ENCODE measurements around the gene CEP162. TPM values are rescaled to one million over a fixed set of nuclear protein-coding genes. Genes with fewer than 3 reads are reported as not detected.

The CEP162 gene
- total and polyA plus RNA-seq, 10 of the 15 experiments (the other 5 are each of a cell fraction or from before 2014, with no cell fraction given): 2.7 to 7.9 (median 4.5) TPM

- TF ChIP-seq, protein P1, sequence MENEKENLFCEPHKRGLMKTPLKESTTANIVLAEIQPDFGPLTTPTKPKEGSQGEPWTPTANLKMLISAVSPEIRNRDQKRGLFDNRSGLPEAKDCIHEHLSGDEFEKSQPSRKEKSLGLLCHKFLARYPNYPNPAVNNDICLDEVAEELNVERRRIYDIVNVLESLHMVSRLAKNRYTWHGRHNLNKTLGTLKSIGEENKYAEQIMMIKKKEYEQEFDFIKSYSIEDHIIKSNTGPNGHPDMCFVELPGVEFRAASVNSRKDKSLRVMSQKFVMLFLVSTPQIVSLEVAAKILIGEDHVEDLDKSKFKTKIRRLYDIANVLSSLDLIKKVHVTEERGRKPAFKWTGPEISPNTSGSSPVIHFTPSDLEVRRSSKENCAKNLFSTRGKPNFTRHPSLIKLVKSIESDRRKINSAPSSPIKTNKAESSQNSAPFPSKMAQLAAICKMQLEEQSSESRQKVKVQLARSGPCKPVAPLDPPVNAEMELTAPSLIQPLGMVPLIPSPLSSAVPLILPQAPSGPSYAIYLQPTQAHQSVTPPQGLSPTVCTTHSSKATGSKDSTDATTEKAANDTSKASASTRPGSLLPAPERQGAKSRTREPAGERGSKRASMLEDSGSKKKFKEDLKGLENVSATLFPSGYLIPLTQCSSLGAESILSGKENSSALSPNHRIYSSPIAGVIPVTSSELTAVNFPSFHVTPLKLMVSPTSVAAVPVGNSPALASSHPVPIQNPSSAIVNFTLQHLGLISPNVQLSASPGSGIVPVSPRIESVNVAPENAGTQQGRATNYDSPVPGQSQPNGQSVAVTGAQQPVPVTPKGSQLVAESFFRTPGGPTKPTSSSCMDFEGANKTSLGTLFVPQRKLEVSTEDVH (IDR thresholded peaks at IDR 0.05; ENCODE audit: low read depth, partially characterized antibody): no peak
These were observed 31.4 kb upstream of the CEP162 start (continued) for GRCh38 chr6:84258866-84259265.

- no peak overlapping the region for H3K4me3 ChIP-seq
- DNase-seq (ENCODE audit: low read depth, low spot score) (no peak), FAIRE-seq (no peak), ATAC-seq (no peak)
- ChIA-PET CTCF (interaction anchor here (2.1 kb wide), 1 partner anchor 16 kb away, joined by 8 read pairs; no protein-coding TSS in a partner anchor), SMC1A (ENCODE audit: uncharacterized antibody, unreplicated experiment) (interaction anchor here (1.0 kb wide), 1 partner anchor 12 kb away, joined by 3 read pairs; no protein-coding TSS in a partner anchor), POLR2A (no interaction called here), RAD21 (ENCODE audit: unreplicated experiment) (no interaction called here)
- in situ Hi-C loops (cut with MboI) (no loop called here), intact Hi-C loops (cut with micrococcal nuclease; ENCODE audit: unreplicated experiment) (no loop called here)
- BruUV-seq (replicated peaks): no TSS peak
- peaks cover 0 to 3% of the 10 kb centered on the region in 2 experiments; a peak in 2 of 4 replicates for H3K27me3 ChIP-seq (replicated peaks in 1 of 2; ENCODE audit: control insufficient read depth in 2 of 2, insufficient read depth in 2 of 2, low read length in 1 of 2)
- H3K9me3 ChIP-seq (replicated peaks; ENCODE audit: control insufficient read depth, insufficient read depth, low read length): no peaks in the 10 kb centered on the region
- no peak overlapping the region for H3K27ac ChIP-seq (ENCODE audit: control insufficient read depth, insufficient read depth)
- no peaks in the 10 kb centered on the region for H4K20me1 ChIP-seq (ENCODE audit: control insufficient read depth, insufficient read depth)
- H3K79me2 ChIP-seq (ENCODE audit: control insufficient read depth, insufficient read depth, low read length): no peaks in the 10 kb centered on the region
- 0% methylated on average over 2 of the region's 2 CpGs for WGBS (ENCODE audit: insufficient coverage, insufficient replicate concordance, low lambda C conversion rate, missing lambda C conversion rate)
- no peak overlapping the region for H3K4me2 ChIP-seq (ENCODE audit: control insufficient read depth, insufficient read depth)
- no peaks in the 10 kb centered on the region for H3K36me3 ChIP-seq (ENCODE audit: control insufficient read depth in 2 of 2, insufficient read depth in 2 of 2, low read length in 1 of 2)
- TF ChIP-seq ZNF384 (IDR thresholded peaks at IDR 0.05; ENCODE audit: borderline replicate concordance, low read depth, low read length): no peak
- TF ChIP-seq MAX (IDR thresholded peaks at IDR 0.05; ENCODE audit: low read depth, low read length): no peak
- TF ChIP-seq JUND (IDR thresholded peaks at IDR 0.05; ENCODE audit: low read depth, low read length): no peak
- no peak for TF ChIP-seq TARDBP (IDR thresholded peaks at IDR 0.05; ENCODE audit: borderline replicate concordance)
- TF ChIP-seq TCF3 (IDR thresholded peaks at IDR 0.05; ENCODE audit: borderline replicate concordance, insufficient read depth, low read depth, low read length): no peak
- no peak for TF ChIP-seq POLR2AphosphoS2 (IDR thresholded peaks at IDR 0.05; ENCODE audit: low read depth, low read length)
- TF ChIP-seq, protein P2, sequence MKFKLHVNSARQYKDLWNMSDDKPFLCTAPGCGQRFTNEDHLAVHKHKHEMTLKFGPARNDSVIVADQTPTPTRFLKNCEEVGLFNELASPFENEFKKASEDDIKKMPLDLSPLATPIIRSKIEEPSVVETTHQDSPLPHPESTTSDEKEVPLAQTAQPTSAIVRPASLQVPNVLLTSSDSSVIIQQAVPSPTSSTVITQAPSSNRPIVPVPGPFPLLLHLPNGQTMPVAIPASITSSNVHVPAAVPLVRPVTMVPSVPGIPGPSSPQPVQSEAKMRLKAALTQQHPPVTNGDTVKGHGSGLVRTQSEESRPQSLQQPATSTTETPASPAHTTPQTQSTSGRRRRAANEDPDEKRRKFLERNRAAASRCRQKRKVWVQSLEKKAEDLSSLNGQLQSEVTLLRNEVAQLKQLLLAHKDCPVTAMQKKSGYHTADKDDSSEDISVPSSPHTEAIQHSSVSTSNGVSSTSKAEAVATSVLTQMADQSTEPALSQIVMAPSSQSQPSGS (IDR thresholded peaks at IDR 0.05; ENCODE audit: low read length): no peak
- TF ChIP-seq BCL3 (IDR thresholded peaks at IDR 0.05; ENCODE audit: borderline replicate concordance, insufficient read depth, low read depth, low read length, poor library complexity, severe bottlenecking): no peak
- no peak for TF ChIP-seq POU2F2 (IDR thresholded peaks at IDR 0.05; ENCODE audit: borderline replicate concordance, low read depth, low read length)
- no peak for TF ChIP-seq MTA2 (IDR thresholded peaks at IDR 0.05; ENCODE audit: low read depth)
- H3K9ac ChIP-seq (ENCODE audit: control insufficient read depth, insufficient read depth, low read length): no peak overlapping the region
- H2AFZ ChIP-seq (ENCODE audit: control insufficient read depth, low read depth, low read length): no peak overlapping the region
- H3K4me1 ChIP-seq (ENCODE audit: control insufficient read depth, insufficient read depth, low read length): no peaks in the 10 kb centered on the region
These were observed 30.8 kb upstream of the CEP162 start for GRCh38 chr6:84258268-84258667.
